ENCODE measurements around the gene TMEM243.
A peak's percentile ranks its signal among the peaks of the same experiment; 100 is the strongest.
"Not testable (repeated sequence)": the region's sequence is repeated elsewhere in the genome, so short reads cannot be mapped to it uniquely, and the experiment has no call there.

The TMEM243 gene

GRCh38 chr7:87213252-87213651, 6.3 kb downstream of the TMEM243 start:
- no peak overlapping the region for H3K27ac ChIP-seq
- DNase-seq (ENCODE audit: low read depth, low spot score) = no peak

GRCh38 chr7:87212498-87212897, 7.0 kb downstream of the TMEM243 start:
- no peak for DNase-seq (ENCODE audit: low read depth, low spot score)

GRCh38 chr7:87210506-87210905, 9.0 kb downstream of the TMEM243 start:
- no peak overlapping the region for H3K27ac ChIP-seq
- no peak for DNase-seq (ENCODE audit: low read depth, low spot score)

More at GRCh38 chr7:87212498-87212897, 7.0 kb downstream of the TMEM243 start:
- H3K27ac ChIP-seq = no peak overlapping the region

- no peak overlapping the region for H3K27ac ChIP-seq
- DNase-seq (ENCODE audit: low read depth, low spot score) = no peak
Observed at GRCh38 chr7:87209295-87209924, 10.1 kb downstream of the TMEM243 start.

GRCh38 chr7:87206361-87206760, 13.2 kb downstream of the TMEM243 start:
- DNase-seq (ENCODE audit: low read depth, low spot score) = peak; percentile 14
- no peak overlapping the region for H3K27ac ChIP-seq

GRCh38 chr7:87205701-87206100, 13.8 kb downstream of the TMEM243 start:
- not testable (repeated sequence) for DNase-seq (ENCODE audit: low read depth, low spot score); H3K27ac ChIP-seq

- no peak for DNase-seq (ENCODE audit: low read depth, low spot score)
- H3K27ac ChIP-seq = no peak overlapping the region
Observed at GRCh38 chr7:87204933-87205332, 14.6 kb downstream of the TMEM243 start.

- not testable (repeated sequence) for H3K27ac ChIP-seq; DNase-seq (ENCODE audit: low read depth, low spot score)
Observed at GRCh38 chr7:87203929-87204328, 15.6 kb downstream of the TMEM243 start.

- H3K27ac ChIP-seq = no peak overlapping the region
Observed at GRCh38 chr7:87202705-87203104, 16.8 kb downstream of the TMEM243 start.

GRCh38 chr7:87202208-87202607, 17.3 kb downstream of the TMEM243 start:
- H3K27ac ChIP-seq = no peak overlapping the region
- no peak for DNase-seq (ENCODE audit: low read depth, low spot score)

More at GRCh38 chr7:87202705-87203104, 16.8 kb downstream of the TMEM243 start:
- no peak for DNase-seq (ENCODE audit: low read depth, low spot score)

GRCh38 chr7:87199700-87200450, 19.7 kb downstream of the TMEM243 start:
- no peak for DNase-seq (ENCODE audit: low read depth, low spot score)
- no peak overlapping the region for H3K27ac ChIP-seq

- no peak for DNase-seq (ENCODE audit: low read depth, low spot score)
- H3K27ac ChIP-seq = no peak overlapping the region
Observed at GRCh38 chr7:87199241-87199640, 20.3 kb downstream of the TMEM243 start.

- H3K27ac ChIP-seq = no peak overlapping the region
- no peak for DNase-seq (ENCODE audit: low read depth, low spot score)
Observed at GRCh38 chr7:87193912-87194311, 25.6 kb downstream of the TMEM243 start.

- DNase-seq (ENCODE audit: low read depth, low spot score) = no peak
- H3K27ac ChIP-seq = no peak overlapping the region
Observed at GRCh38 chr7:87192784-87193487, 26.6 kb downstream of the TMEM243 start.

GRCh38 chr7:87190783-87191182, 28.7 kb downstream of the TMEM243 start:
- DNase-seq (ENCODE audit: low read depth, low spot score) = no peak
- no peak overlapping the region for H3K27ac ChIP-seq

- DNase-seq (ENCODE audit: low read depth, low spot score) = no peak
- no peak overlapping the region for H3K27ac ChIP-seq
Observed at GRCh38 chr7:87188930-87189329, 30.6 kb downstream of the TMEM243 start.

- no peak for DNase-seq (ENCODE audit: low read depth, low spot score)
- H3K27ac ChIP-seq = no peak overlapping the region
Observed at GRCh38 chr7:87187120-87187519, 32.4 kb downstream of the TMEM243 start.

GRCh38 chr7:87179180-87179579, 40.4 kb downstream of the TMEM243 start:
- DNase-seq (ENCODE audit: low read depth, low spot score) = no peak
- H3K27ac ChIP-seq = no peak overlapping the region

- no peak overlapping the region for H3K27ac ChIP-seq
- DNase-seq (ENCODE audit: low read depth, low spot score) = no peak
Observed at GRCh38 chr7:87178320-87178719, 41.2 kb downstream of the TMEM243 start.

GRCh38 chr7:87173471-87173870, 46.1 kb downstream of the TMEM243 start:
- H3K27ac ChIP-seq = no peak overlapping the region
- DNase-seq (ENCODE audit: low read depth, low spot score) = no peak

GRCh38 chr7:87171282-87171934, 48.1 kb downstream of the TMEM243 start:
- no peak overlapping the region for H3K27ac ChIP-seq
- DNase-seq (ENCODE audit: low read depth, low spot score) = no peak
